Stimulated activated CD4-positive, alpha-beta T cell treated with anti-CD3 and anti-CD28 coated beads, Interleukin-1b, Interleukin-23, amount 100 ng/mL, for 48 hours (primary cell): ENCODE results near the gene NBEAL1.
"Not testable (repeated sequence)": the region's sequence is repeated elsewhere in the genome, so short reads cannot be mapped to it uniquely, and the experiment has no call there.

Source experiments
- DNase-seq: peaks from one replicate; pipeline ENCODE4 v3.0.0-alpha.2; 2020

Gene NBEAL1

GRCh38 chr2:203040966-203041521 lies 26.4 kb downstream of the NBEAL1 start:
- no peak for DNase-seq

GRCh38 chr2:203042178-203042577 lies 27.5 kb downstream of the NBEAL1 start:
- no peak for DNase-seq

- DNase-seq, result no peak
These were observed 28.6 kb downstream of the NBEAL1 start for GRCh38 chr2:203043226-203043625.

GRCh38 chr2:203045867-203046266 lies 31.2 kb downstream of the NBEAL1 start:
- no peak for DNase-seq

- DNase-seq, result no peak
These were observed 37.9 kb downstream of the NBEAL1 start for GRCh38 chr2:203052539-203052938.

GRCh38 chr2:203059567-203060240 lies 45.0 kb downstream of the NBEAL1 start:
- no peak for DNase-seq

GRCh38 chr2:203061346-203061745 lies 46.7 kb downstream of the NBEAL1 start:
- no peak for DNase-seq

- no peak for DNase-seq
These were observed 47.5 kb downstream of the NBEAL1 start for GRCh38 chr2:203062126-203062525.

- DNase-seq, result not testable (repeated sequence)
These were observed 51.9 kb downstream of the NBEAL1 start for GRCh38 chr2:203066519-203067091.

GRCh38 chr2:203070701-203071100 lies 56.0 kb downstream of the NBEAL1 start:
- no peak for DNase-seq

- no peak for DNase-seq
These were observed 56.5 kb downstream of the NBEAL1 start for GRCh38 chr2:203071148-203071547.

GRCh38 chr2:203072371-203072770 lies 57.7 kb downstream of the NBEAL1 start:
- no peak for DNase-seq

- no peak for DNase-seq
These were observed 62.8 kb downstream of the NBEAL1 start for GRCh38 chr2:203077451-203077850.

GRCh38 chr2:203080447-203081045 lies 65.9 kb downstream of the NBEAL1 start:
- DNase-seq, result no peak

- DNase-seq, result no peak
These were observed 68.7 kb downstream of the NBEAL1 start for GRCh38 chr2:203083328-203083727.

- not testable (repeated sequence) for DNase-seq
These were observed 71.7 kb downstream of the NBEAL1 start for GRCh38 chr2:203086381-203086780.

GRCh38 chr2:203090721-203091120 lies 76.0 kb downstream of the NBEAL1 start:
- DNase-seq, result not testable (repeated sequence)

GRCh38 chr2:203097735-203098134 lies 83.1 kb downstream of the NBEAL1 start:
- DNase-seq, result no peak

GRCh38 chr2:203102357-203102756 lies 87.7 kb downstream of the NBEAL1 start:
- DNase-seq, result not testable (repeated sequence)

- DNase-seq, result no peak
These were observed 89.6 kb downstream of the NBEAL1 start for GRCh38 chr2:203104273-203104672.

GRCh38 chr2:203105996-203106395 lies 91.3 kb downstream of the NBEAL1 start:
- DNase-seq, result no peak

GRCh38 chr2:203110496-203110895 lies 95.8 kb downstream of the NBEAL1 start:
- DNase-seq, result not testable (repeated sequence)

- DNase-seq, result no peak
These were observed 97.7 kb downstream of the NBEAL1 start for GRCh38 chr2:203112342-203112741.

- DNase-seq, result not testable (repeated sequence)
These were observed 100.6 kb downstream of the NBEAL1 start for GRCh38 chr2:203115201-203115700.
